Measurements from ENCODE around the gene PERCC1. TPM values are rescaled to one million over a fixed set of nuclear protein-coding genes. Genes with fewer than 3 reads are reported as not detected.

Gene PERCC1
- total RNA-seq: under 1 TPM in 1 of 2 experiments, not detected in 1; 0.33 TPM

DNA sequence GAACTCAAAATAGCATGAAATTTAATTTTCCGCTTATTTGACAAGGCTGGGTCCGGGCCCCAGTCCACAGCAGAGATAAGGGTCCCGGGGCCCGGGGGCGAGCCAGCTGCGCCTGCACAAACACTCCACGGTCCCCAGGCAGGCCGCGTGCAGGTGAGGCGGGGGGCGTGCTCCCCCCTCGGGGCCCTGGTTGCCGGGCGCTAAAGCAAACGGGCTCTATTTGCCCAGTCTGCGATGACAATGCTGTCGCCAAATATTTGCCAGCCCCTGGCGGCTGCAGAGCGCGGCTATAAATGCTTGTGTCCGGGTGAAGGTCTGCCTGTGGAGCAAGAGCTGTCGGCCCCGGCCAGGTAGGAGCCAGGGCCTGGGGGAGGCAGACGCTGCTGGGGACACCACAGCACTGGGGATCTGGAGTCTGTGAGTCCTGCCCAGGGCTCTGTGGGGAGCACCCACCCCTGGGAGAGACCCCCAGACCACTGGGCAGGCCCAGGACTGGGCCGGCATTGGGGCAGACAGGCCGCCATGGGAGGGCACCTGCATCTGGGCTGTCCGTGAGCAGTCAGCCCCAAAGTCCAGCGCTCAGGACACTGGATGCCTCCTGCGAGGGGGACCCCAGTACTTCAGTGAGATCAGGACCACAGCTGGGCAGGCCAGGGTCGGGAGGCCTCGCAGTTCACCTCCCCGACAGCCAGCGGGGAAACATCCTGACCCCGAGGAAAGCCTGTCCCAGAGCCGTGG is at the start of gene PERCC1:
TSS of gene PERCC1 (plus strand) at position 320 of the 738 bp plus-strand sequence. CDS start 1,516 bp downstream, outside the sequence.
- no peak for ATAC-seq
- CTCF ChIA-PET: no interaction called here
- H3K4me3 Mint-ChIP-seq: no peak within 1 kb of the TSS
- H3K27ac Mint-ChIP-seq: no peak within 1 kb of the TSS
- no peaks in the 10 kb centered on the region for H3K36me3 Mint-ChIP-seq
- H3K27me3 Mint-ChIP-seq: no peaks in the 10 kb centered on the region
- H3K4me1 Mint-ChIP-seq: no peaks in the 10 kb centered on the region
- H3K9me3 Mint-ChIP-seq (ENCODE audit: low read depth): no peaks in the 10 kb centered on the region
- no peak for DNase-seq

DNA sequence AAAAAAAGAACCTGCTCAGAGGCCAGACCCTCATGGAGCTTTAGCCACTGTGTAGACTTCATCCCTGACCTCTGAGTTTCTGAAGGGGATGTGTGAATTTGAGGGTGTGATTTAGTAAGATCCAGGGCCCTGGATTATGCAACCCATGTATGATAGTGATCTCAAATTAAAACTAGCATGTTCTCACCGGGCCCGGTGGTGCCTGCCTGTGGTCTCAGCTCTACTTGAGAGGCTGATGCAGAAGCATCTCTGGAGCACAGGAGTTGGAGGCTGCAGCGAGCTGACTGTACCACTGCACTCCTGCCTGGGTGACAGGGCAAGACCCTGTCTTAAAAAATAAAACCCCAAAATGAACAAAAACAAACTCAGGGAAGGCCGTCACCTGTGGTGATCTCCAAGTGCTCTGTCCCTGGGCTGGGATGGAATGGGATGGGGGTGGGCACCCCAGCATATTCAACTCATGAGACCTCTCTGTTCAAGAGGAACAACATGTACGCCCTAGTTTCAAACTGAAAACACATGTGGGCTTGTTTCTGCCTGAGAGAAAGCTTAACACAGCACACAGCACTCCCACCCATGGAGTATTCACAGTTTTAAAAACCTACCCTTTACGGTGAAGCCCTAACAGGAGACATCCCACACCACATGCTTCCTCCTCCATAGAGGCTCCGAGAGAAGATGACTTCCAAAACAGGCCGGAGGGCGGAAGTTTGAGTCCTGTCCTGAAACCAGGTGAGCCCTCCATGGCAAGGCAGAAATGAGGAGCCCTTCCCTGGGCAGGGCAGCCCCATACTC is 49.1 kb upstream of the PERCC1 start:
- H3K27me3 Mint-ChIP-seq: no peaks in the 10 kb centered on the region
- no peaks in the 10 kb centered on the region for H3K9me3 Mint-ChIP-seq (ENCODE audit: low read depth)
- no peak for ATAC-seq
- H3K4me1 Mint-ChIP-seq: peaks cover 18% of the 10 kb centered on the region
- H3K27ac Mint-ChIP-seq: no peak overlapping the region
- H3K36me3 Mint-ChIP-seq: no peaks in the 10 kb centered on the region
- no peak for DNase-seq
- no peak overlapping the region for H3K4me3 Mint-ChIP-seq
- CTCF ChIA-PET: interaction anchor here (0.6 to 2.6 kb wide), 2 partner anchors 11 to 35 kb away, joined by 3 to 7 read pairs; no protein-coding TSS in a partner anchor

DNA sequence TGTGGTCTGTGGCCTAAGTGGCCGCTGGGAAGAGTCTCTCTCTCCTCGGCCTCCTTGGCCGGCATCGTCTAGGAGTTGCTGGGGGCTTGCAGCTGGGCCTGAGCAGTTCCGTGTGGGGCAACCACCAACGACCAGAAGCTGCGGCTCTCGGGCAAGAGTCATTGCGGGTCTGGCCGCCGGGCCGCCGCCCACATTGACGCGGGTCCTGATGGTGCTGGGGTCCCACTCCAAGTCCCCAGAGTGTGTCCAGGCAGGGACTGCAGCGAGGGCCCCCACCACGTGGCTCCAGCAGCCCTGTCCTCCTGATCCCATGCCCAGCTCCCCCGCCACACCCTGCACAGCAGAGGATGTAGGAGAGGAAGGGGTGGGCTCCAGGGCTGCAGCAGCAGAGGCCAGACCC is 47.3 kb upstream of the PERCC1 start:
- DNase-seq (no peak), ATAC-seq (no peak)
- no peaks in the 10 kb centered on the region for H3K9me3 Mint-ChIP-seq (ENCODE audit: low read depth)
- H3K27me3 Mint-ChIP-seq: no peaks in the 10 kb centered on the region
- no peak overlapping the region for H3K27ac Mint-ChIP-seq
- H3K36me3 Mint-ChIP-seq: no peaks in the 10 kb centered on the region
- CTCF ChIA-PET: no interaction called here
- H3K4me3 Mint-ChIP-seq: no peak overlapping the region
- H3K4me1 Mint-ChIP-seq: peaks cover 9% of the 10 kb centered on the region

DNA sequence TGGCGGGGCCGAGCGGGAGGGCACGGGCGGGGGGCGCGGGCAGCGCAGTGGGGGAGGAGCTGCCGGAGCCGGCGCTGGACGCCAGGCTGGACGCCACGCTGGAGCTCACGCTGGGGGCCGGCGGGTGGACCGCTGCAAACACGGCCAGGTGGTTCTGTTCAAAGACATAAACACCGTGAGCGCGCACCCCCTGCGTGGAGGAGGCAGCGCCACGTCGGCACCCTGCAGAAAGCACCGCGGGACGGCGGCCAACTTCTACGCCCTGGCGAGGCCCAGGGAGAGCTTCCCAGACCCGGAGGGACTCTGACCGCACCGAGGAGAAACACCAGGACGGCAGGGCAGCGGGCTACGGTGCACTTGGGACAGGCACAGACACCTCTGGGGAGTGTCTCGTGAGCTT is 45.6 kb upstream of the PERCC1 start:
- no peaks in the 10 kb centered on the region for H3K36me3 Mint-ChIP-seq
- H3K4me1 Mint-ChIP-seq: peaks cover under 1% of the 10 kb centered on the region
- H3K27ac Mint-ChIP-seq: no peak overlapping the region
- DNase-seq: no peak
- H3K9me3 Mint-ChIP-seq (ENCODE audit: low read depth): no peaks in the 10 kb centered on the region
- CTCF ChIA-PET: no interaction called here
- no peaks in the 10 kb centered on the region for H3K27me3 Mint-ChIP-seq
- ATAC-seq: no peak
- H3K4me3 Mint-ChIP-seq: no peak overlapping the region

GRCh38 chr16:1387331-1387730 is 43.5 kb upstream of the PERCC1 start:
- no peaks in the 10 kb centered on the region for H3K27me3 Mint-ChIP-seq
- no peak overlapping the region for H3K27ac Mint-ChIP-seq
- CTCF ChIA-PET: no interaction called here
- no peaks in the 10 kb centered on the region for H3K9me3 Mint-ChIP-seq (ENCODE audit: low read depth)
- H3K36me3 Mint-ChIP-seq: no peaks in the 10 kb centered on the region
- DNase-seq (no peak), ATAC-seq (no peak)
- H3K4me1 Mint-ChIP-seq: no peaks in the 10 kb centered on the region
- H3K4me3 Mint-ChIP-seq: no peak overlapping the region

- Mint-ChIP-seq H3K4me3 (no peak overlapping the region), H3K27me3 (no peaks in the 10 kb centered on the region), H3K4me1 (no peaks in the 10 kb centered on the region), H3K9me3 (ENCODE audit: low read depth) (no peaks in the 10 kb centered on the region), H3K27ac (no peak overlapping the region), H3K36me3 (no peaks in the 10 kb centered on the region)
- CTCF ChIA-PET: no interaction called here
- no peak for DNase-seq
- ATAC-seq: no peak
Measured at GRCh38 chr16:1389762-1390161, 41.1 kb upstream of the PERCC1 start.

- DNase-seq (no peak), ATAC-seq (no peak)
- no peak overlapping the region for H3K4me3 Mint-ChIP-seq
- no peaks in the 10 kb centered on the region for H3K9me3 Mint-ChIP-seq (ENCODE audit: low read depth)
- H3K4me1 Mint-ChIP-seq: no peaks in the 10 kb centered on the region
- CTCF ChIA-PET: interaction anchor here (1.7 kb wide), 1 partner anchor 27 kb away, joined by 4 read pairs; no protein-coding TSS in a partner anchor
- H3K36me3 Mint-ChIP-seq: no peaks in the 10 kb centered on the region
- no peaks in the 10 kb centered on the region for H3K27me3 Mint-ChIP-seq
- no peak overlapping the region for H3K27ac Mint-ChIP-seq
Measured at GRCh38 chr16:1390239-1390779, 40.6 kb upstream of the PERCC1 start.

DNA sequence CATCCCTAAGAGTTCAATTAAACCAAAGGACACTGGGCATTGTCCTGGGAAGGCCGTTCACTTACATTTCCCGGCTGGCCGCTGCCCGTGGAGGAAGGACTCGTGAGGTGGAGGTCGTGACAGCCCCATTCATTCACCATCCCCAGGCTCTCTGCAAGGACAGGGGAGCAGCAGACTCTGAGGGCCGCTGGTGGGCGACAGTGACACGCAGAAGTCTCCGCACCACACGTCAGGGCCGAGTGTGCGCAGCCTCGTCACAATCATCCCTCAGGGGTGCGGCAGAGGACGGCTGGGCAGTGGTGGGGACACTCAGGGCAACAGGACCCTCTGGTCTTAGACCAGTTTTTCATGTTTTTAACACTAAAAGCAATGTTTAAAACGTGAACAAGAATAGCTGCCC is 38.1 kb upstream of the PERCC1 start:
- Mint-ChIP-seq H3K9me3 (ENCODE audit: low read depth) (no peaks in the 10 kb centered on the region), H3K27ac (no peak overlapping the region), H3K4me1 (no peaks in the 10 kb centered on the region), H3K27me3 (no peaks in the 10 kb centered on the region), H3K36me3 (no peaks in the 10 kb centered on the region), H3K4me3 (no peak overlapping the region)
- DNase-seq (no peak), ATAC-seq (no peak)
- CTCF ChIA-PET: no interaction called here

- Mint-ChIP-seq H3K4me3 (no peak overlapping the region), H3K36me3 (no peaks in the 10 kb centered on the region), H3K27me3 (no peaks in the 10 kb centered on the region), H3K27ac (no peak overlapping the region), H3K4me1 (no peaks in the 10 kb centered on the region), H3K9me3 (ENCODE audit: low read depth) (no peaks in the 10 kb centered on the region)
- DNase-seq (no peak), ATAC-seq (no peak)
- CTCF ChIA-PET: no interaction called here
Measured at GRCh38 chr16:1393613-1394176, 37.2 kb upstream of the PERCC1 start.

- no peaks in the 10 kb centered on the region for H3K36me3 Mint-ChIP-seq
- ATAC-seq: no peak
- no peak for DNase-seq
- CTCF ChIA-PET: no interaction called here
- H3K9me3 Mint-ChIP-seq (ENCODE audit: low read depth): no peaks in the 10 kb centered on the region
- no peaks in the 10 kb centered on the region for H3K27me3 Mint-ChIP-seq
- no peaks in the 10 kb centered on the region for H3K4me1 Mint-ChIP-seq
- no peak overlapping the region for H3K27ac Mint-ChIP-seq
- no peak overlapping the region for H3K4me3 Mint-ChIP-seq
Measured at GRCh38 chr16:1394367-1394951, 36.4 kb upstream of the PERCC1 start.

- H3K36me3 Mint-ChIP-seq: no peaks in the 10 kb centered on the region
- H3K27me3 Mint-ChIP-seq: no peaks in the 10 kb centered on the region
- no peaks in the 10 kb centered on the region for H3K9me3 Mint-ChIP-seq (ENCODE audit: low read depth)
- no peak overlapping the region for H3K27ac Mint-ChIP-seq
- ATAC-seq (no peak), DNase-seq (no peak)
- H3K4me3 Mint-ChIP-seq: no peak overlapping the region
- CTCF ChIA-PET: no interaction called here
- H3K4me1 Mint-ChIP-seq: no peaks in the 10 kb centered on the region
Measured at GRCh38 chr16:1395444-1396031, 35.3 kb upstream of the PERCC1 start.

DNA sequence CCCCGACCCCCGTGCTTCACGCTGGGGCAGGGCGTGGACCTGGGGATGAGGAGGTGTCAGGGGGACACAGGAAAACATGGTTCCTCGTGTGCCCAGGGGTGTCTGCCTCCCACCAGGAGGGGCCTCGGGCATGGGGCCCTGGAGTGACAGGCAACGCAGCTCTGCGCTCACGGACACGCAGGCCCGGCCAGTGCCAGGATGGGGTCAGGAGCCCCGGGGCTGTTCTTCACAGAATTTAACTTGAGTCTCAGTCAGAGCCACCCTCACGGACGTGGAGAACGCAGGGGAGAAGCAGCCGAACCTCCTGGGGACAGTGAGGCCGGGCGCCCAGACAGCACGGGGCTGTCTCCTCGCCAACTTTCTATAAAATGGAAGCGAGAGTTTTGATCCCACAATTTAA is 33.1 kb upstream of the PERCC1 start:
- H3K9me3 Mint-ChIP-seq (ENCODE audit: low read depth): no peaks in the 10 kb centered on the region
- no peaks in the 10 kb centered on the region for H3K4me1 Mint-ChIP-seq
- ATAC-seq (no peak), DNase-seq (no peak)
- H3K4me3 Mint-ChIP-seq: no peak overlapping the region
- H3K36me3 Mint-ChIP-seq: peaks cover 4% of the 10 kb centered on the region
- H3K27ac Mint-ChIP-seq: no peak overlapping the region
- no peaks in the 10 kb centered on the region for H3K27me3 Mint-ChIP-seq
- CTCF ChIA-PET: no interaction called here

DNA sequence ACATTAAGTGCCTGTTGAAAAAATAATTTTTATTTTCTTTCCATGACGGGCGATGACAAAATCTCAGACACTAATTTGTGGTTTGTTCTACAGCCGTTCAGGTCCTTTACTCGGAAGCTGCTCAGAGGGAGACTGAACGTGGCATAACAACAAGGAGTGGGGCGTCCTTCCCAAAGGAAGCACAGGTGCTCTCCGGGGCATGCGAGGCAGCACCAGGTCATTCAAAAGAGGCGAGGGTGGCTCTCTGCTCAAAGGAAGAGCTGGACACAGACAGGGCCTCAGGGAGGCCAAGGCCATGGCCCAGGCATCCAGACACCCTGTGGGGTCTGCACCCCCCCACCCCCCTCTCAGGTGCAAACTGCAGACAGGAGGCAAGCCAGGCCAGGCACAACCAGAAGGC is 32.5 kb upstream of the PERCC1 start:
- no peaks in the 10 kb centered on the region for H3K9me3 Mint-ChIP-seq (ENCODE audit: low read depth)
- H3K4me1 Mint-ChIP-seq: no peaks in the 10 kb centered on the region
- DNase-seq: no peak
- H3K27me3 Mint-ChIP-seq: no peaks in the 10 kb centered on the region
- ATAC-seq: no peak
- CTCF ChIA-PET: no interaction called here
- no peak overlapping the region for H3K27ac Mint-ChIP-seq
- no peak overlapping the region for H3K4me3 Mint-ChIP-seq
- peaks cover 5% of the 10 kb centered on the region for H3K36me3 Mint-ChIP-seq

All from activated CD8-positive, alpha-beta memory T cell treated with anti-CD3 and anti-CD28 coated beads, Interleukin-2, amount 10 ng/mL, durations not matched to agents 7 days and 5 days (primary cell).